BE2C (cell line): Measurements from ENCODE around the gene EDN3.

ENCODE experiments used
- DNase-seq: peaks from one replicate; pipeline ENCODE4 v3.0.0-alpha.2; 2020
- H3K27me3 ChIP-seq: fragments of 250-450 bp; sonication (Bioruptor Pico); 2 replicates; pipeline ENCODE4 v1.5.1; 2020; ENCODE audit warnings: mild to moderate bottlenecking
- H3K36me3 ChIP-seq: fragments of 250-450 bp; sonication (Bioruptor Pico); 2 replicates; pipeline ENCODE4 v1.5.1; 2020; ENCODE audit warnings: mild to moderate bottlenecking
- H3K4me1 ChIP-seq: fragments of 250-450 bp; sonication (Bioruptor Pico); 2 replicates; pipeline ENCODE4 v1.5.1; 2020
- H3K4me3 ChIP-seq: 2 replicates; pipeline ENCODE4 v1.5.1; 2011; ENCODE audit warnings: low read depth, low read length
- H3K9me3 ChIP-seq: fragments of 250-450 bp; sonication (Bioruptor Pico); 2 replicates; pipeline ENCODE4 v1.5.1; 2020
- TF ChIP-seq, protein P1 (sequence below): IDR thresholded peaks from 2 replicates; pipeline ENCODE4 v1.5.1; 2012; ENCODE audit warnings: mild to moderate bottlenecking, low read depth, low read length

Gene EDN3

DNA sequence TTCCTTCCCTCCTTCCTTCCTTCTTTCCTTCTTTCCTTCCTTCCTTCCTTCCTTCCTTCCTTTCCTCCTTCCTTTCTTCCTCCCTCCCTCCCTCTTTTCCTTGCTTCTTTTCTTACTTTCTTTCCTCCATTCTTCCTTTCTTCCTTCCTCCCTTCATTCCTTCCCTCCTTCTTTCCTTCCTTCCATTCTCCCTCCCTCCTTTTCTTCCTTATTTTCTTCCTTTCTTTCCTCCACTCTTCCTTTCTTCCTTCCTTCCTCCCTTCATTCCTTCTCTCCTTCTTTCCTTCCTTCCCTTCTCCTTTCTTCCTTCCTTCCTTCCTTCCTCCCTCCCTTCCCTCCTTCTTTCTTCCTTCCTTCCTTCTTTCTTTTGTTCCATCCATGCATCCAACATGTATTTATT is 35.1 kb upstream of the EDN3 start:
- Histone ChIP-seq H3K36me3 (no peaks in the 10 kb centered on the region), H3K9me3 (no peaks in the 10 kb centered on the region), H3K4me3 (no peak overlapping the region), H3K27me3 (peaks cover 45% of the 10 kb centered on the region), H3K4me1 (peaks cover 3% of the 10 kb centered on the region)
- TF ChIP-seq, protein P1, sequence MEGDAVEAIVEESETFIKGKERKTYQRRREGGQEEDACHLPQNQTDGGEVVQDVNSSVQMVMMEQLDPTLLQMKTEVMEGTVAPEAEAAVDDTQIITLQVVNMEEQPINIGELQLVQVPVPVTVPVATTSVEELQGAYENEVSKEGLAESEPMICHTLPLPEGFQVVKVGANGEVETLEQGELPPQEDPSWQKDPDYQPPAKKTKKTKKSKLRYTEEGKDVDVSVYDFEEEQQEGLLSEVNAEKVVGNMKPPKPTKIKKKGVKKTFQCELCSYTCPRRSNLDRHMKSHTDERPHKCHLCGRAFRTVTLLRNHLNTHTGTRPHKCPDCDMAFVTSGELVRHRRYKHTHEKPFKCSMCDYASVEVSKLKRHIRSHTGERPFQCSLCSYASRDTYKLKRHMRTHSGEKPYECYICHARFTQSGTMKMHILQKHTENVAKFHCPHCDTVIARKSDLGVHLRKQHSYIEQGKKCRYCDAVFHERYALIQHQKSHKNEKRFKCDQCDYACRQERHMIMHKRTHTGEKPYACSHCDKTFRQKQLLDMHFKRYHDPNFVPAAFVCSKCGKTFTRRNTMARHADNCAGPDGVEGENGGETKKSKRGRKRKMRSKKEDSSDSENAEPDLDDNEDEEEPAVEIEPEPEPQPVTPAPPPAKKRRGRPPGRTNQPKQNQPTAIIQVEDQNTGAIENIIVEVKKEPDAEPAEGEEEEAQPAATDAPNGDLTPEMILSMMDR = no peak
- DNase-seq = no peak

DNA sequence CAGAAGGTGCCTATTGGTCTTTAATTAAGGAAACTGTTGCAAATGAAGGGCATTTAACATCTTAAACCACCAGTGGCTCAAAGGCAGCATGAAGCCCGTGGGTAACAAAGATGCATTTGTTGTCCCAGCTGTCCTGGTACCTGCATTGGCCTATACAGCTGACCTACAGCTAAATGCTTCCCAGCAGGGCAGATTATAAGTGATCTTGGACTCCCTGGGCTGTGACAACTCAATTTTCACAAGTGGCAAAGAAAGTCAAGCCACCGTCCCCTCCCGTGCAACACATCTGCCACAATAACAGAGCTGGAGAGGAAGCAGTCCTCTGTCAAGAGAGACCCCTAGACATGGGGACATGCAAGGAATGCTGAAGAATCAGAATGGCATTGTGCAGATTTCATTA is 31.5 kb upstream of the EDN3 start:
- TF ChIP-seq, protein P1 = no peak
- peaks cover 3% of the 10 kb centered on the region for H3K4me1 ChIP-seq
- no peak overlapping the region for H3K4me3 ChIP-seq
- H3K9me3 ChIP-seq = no peaks in the 10 kb centered on the region
- no peaks in the 10 kb centered on the region for H3K36me3 ChIP-seq
- no peak for DNase-seq
- H3K27me3 ChIP-seq = peaks cover 25% of the 10 kb centered on the region

DNA sequence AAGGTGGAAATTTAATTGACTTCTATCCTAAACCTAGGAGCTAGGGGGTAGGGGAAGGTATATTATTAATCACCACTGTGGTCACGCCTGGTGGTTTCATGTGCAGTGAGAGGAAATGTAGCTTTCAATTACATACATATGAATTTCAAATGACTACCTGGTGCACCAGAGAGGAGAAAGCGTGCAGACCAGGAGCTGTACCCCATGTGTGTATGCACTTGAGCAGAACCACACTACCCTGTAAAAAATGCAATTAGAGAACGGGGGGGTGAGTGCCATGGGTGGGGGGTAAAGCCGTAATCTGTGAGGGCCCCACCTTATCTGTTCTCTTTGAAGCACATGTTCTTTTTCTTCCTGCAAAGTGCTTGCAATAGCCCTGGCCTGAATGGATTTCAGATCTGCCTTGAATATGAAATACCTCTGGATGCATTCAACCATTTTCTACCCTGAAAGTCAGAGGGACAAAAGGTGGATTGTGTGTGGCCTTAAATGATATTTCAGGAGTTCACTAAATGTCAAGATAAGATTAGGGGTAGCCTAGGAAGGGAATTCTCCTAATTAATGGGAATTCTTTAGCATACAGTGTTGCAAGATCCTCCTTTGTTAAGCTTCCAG is 30.9 kb upstream of the EDN3 start:
- Histone ChIP-seq H3K4me1 (peaks cover 3% of the 10 kb centered on the region), H3K4me3 (no peak overlapping the region), H3K27me3 (peaks cover 19% of the 10 kb centered on the region), H3K36me3 (no peaks in the 10 kb centered on the region), H3K9me3 (no peaks in the 10 kb centered on the region)
- TF ChIP-seq, protein P1 = no peak
- DNase-seq = no peak

DNA sequence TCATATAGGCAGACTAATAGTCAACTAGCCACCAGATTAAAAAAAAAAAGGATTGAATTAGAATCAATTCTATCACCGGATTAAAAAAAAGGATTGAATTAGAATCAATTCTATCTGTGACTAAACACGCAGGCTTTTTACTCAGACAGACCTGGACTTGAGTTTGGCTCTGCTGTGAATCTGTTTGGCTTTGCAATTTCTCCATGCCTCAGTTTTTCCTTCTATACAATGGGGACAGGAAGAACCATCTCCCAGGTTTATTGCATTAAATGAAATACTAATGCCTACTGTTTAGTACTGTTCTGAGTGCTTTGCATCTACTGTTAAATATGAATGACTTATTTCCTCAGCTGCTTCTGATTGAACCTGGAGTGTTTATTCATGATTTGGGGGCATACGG is 30.0 kb upstream of the EDN3 start:
- H3K4me3 ChIP-seq = no peak overlapping the region
- H3K9me3 ChIP-seq = no peaks in the 10 kb centered on the region
- peaks cover 3% of the 10 kb centered on the region for H3K4me1 ChIP-seq
- H3K27me3 ChIP-seq = peaks cover 12% of the 10 kb centered on the region
- H3K36me3 ChIP-seq = no peaks in the 10 kb centered on the region
- no peak for DNase-seq
- TF ChIP-seq, protein P1 = no peak

DNA sequence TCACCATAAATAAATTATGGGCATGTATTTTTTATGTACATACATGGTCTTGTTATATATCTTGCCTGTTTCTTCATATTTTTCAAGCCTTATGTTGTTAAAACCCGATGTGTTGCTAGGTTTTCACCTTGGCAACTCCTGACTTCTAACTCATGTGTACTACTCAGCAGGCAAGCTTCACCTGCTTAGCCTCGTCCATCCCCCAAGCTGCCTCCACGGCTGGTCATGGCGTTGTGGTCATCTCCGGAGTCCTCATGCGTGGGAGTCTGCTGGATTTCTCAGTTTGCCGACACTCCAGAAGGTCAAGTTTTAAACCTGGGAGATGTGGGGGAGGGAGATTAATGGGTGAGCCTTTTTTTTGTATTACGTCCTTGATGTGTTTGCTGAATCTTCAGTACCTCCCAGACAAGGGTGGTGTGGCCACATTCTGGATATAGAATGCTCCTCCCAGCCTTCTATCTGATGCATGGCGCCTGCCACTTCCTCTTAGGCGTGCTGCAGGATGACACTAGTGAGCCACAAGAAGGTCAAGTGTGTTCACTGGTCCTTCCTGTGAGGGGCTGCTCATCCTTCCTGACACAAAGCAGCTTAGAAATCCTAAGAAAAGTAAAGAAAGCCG is 26.6 kb upstream of the EDN3 start:
- H3K4me3 ChIP-seq = no peak overlapping the region
- H3K9me3 ChIP-seq = no peaks in the 10 kb centered on the region
- H3K36me3 ChIP-seq = no peaks in the 10 kb centered on the region
- TF ChIP-seq, protein P1 = no peak
- H3K27me3 ChIP-seq = peaks cover 2% of the 10 kb centered on the region; the same call in 1 of the 2 replicates
- DNase-seq = no peak
- peaks cover 3% of the 10 kb centered on the region for H3K4me1 ChIP-seq

DNA sequence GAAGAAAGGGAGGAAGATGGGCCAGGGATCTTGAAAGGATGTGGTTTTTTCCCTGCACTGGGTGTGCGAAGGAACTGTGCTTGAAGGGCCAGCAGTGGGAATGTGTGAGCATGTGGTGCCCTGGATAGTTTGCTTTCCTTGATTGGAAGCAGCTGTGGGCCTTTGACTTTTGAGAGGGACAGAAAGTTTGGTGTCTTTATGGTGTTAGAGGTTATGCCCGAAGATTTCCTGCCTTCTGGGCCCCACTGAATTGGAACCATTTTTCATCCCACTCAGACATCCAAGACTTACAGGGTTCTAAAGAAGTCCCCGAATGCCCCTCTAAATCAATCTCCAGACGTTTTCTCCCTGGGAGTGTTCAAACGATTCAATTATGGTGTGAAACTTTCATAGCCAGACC is 23.5 kb upstream of the EDN3 start:
- TF ChIP-seq, protein P1 = no peak
- no peak for DNase-seq
- no peaks in the 10 kb centered on the region for H3K4me1 ChIP-seq
- H3K4me3 ChIP-seq = no peak overlapping the region
- H3K27me3 ChIP-seq = peaks cover 5% of the 10 kb centered on the region; the same call in 1 of the 2 replicates
- no peaks in the 10 kb centered on the region for H3K36me3 ChIP-seq
- no peaks in the 10 kb centered on the region for H3K9me3 ChIP-seq
